Lower leg skin (tissue), 3 donors: Measurements from ENCODE around the gene SMPX.

Source experiments
- CTCF ChIP-seq, 3 donors: fragments of 450-650 bp; IDR thresholded peaks; one replicate each; pipeline ENCODE4 v1.5.1; 2016; ENCODE audit warnings: antibody characterized with exemption in 3 of 3, mild to moderate bottlenecking in 3 of 3, moderate library complexity in 2 of 3
- POLR2A ChIP-seq, 2 donors: fragments of 450-650 bp; IDR thresholded peaks; one replicate each; pipeline ENCODE4 v1.6.1; 2016 to 2017; ENCODE audit warnings: antibody characterized with exemption in 2 of 2, mild to moderate bottlenecking in 1 of 2, moderate library complexity in 1 of 2

GRCh38 chrX:21699136-21699535 lies 58.8 kb downstream of the SMPX start:
- TF ChIP-seq CTCF (IDR thresholded peaks at IDR 0.05) (no peak), POLR2A (IDR thresholded peaks at IDR 0.05) (no peak)
